WTC11 (cell line): Measurements from ENCODE around the gene PSMD6. TPM values are rescaled to one million over a fixed set of nuclear protein-coding genes. Genes with fewer than 3 reads are reported as not detected.

Experiments
- ATAC-seq: fragments of 200-7000 bp; cut with Tn5 transposase; 2 replicates; pipeline ENCODE4 v1.10.0; 2021; ENCODE audit warnings: mild to moderate bottlenecking, moderate library complexity
- CTCF ChIA-PET: fragments of 300-600 bp; sonication (Branson Sonifier 250); formaldehyde crosslinking; loops from one replicate; lab custom pipeline; 2021; ENCODE audit warnings: antibody characterized with exemption; lab: Charles Lee
- POLR2A ChIA-PET: fragments of 350-600 bp; sonication (Branson Sonifier 250); formaldehyde crosslinking; loops from one replicate; lab custom pipeline; 2021; ENCODE audit warnings: antibody characterized with exemption; lab: Charles Lee
- DNase-seq: peaks from one replicate; pipeline ENCODE4 v3.0.0; 2021; ENCODE audit warnings: low spot score
- H3K27ac Mint-ChIP-seq: 2 replicates; pipeline ENCODE4 v1.8.0; 2021; ENCODE audit warnings: mixed read lengths
- H3K27me3 Mint-ChIP-seq: 2 replicates; pipeline ENCODE4 v1.8.0; 2021; ENCODE audit warnings: low read depth, mild to moderate bottlenecking, moderate library complexity, mixed read lengths
- H3K36me3 Mint-ChIP-seq: 2 replicates; pipeline ENCODE4 v1.8.0; 2021; ENCODE audit warnings: mixed read lengths
- H3K4me1 Mint-ChIP-seq: 2 replicates; pipeline ENCODE4 v1.8.0; 2022; ENCODE audit warnings: mixed read lengths
- H3K4me3 Mint-ChIP-seq: 2 replicates; pipeline ENCODE4 v1.8.0; 2021; ENCODE audit warnings: mild to moderate bottlenecking, moderate library complexity, mixed read lengths
- H3K9me3 Mint-ChIP-seq: 2 replicates; pipeline ENCODE4 v1.8.0; 2021; ENCODE audit warnings: mixed read lengths
- AR ChIP-seq: fragments of 250-450 bp; sonication (Bioruptor Pico); IDR thresholded peaks from 2 replicates; pipeline ENCODE4 v1.9.0; 2021; ENCODE audit warnings: mild to moderate bottlenecking
- ATF3 ChIP-seq: sonication (generic); formaldehyde crosslinking; conservative IDR thresholded peaks from 2 replicates; pipeline ENCODE4 v1.8.1; 2022; ENCODE audit warnings: mild to moderate bottlenecking, missing genetic modification reagents
- ELF4 ChIP-seq: sonication (generic); formaldehyde crosslinking; IDR thresholded peaks from 2 replicates; pipeline ENCODE4 v1.8.1; 2022; ENCODE audit warnings: low read depth, mild to moderate bottlenecking, moderate library complexity, missing genetic modification reagents
- GABPB1 ChIP-seq: sonication (generic); formaldehyde crosslinking; IDR thresholded peaks from 2 replicates; pipeline ENCODE4 v1.8.1; 2023; ENCODE audit warnings: mild to moderate bottlenecking, missing genetic modification reagents
- HMGA2 ChIP-seq: fragments of 250-450 bp; sonication (Bioruptor Pico); IDR thresholded peaks from 2 replicates; pipeline ENCODE4 v1.4.0; 2021; ENCODE audit warnings: mild to moderate bottlenecking, moderate library complexity
- JAZF1 ChIP-seq: fragments of 250-450 bp; sonication (Bioruptor Pico); IDR thresholded peaks from 2 replicates; pipeline ENCODE4 v1.9.0; 2021; ENCODE audit warnings: moderate library complexity, mild to moderate bottlenecking, inconsistent platforms
- JUN ChIP-seq: sonication (generic); formaldehyde crosslinking; IDR thresholded peaks from 2 replicates; pipeline ENCODE4 v1.8.0; 2023; ENCODE audit warnings: mild to moderate bottlenecking, missing genetic modification reagents
- MYBL2 ChIP-seq: sonication (generic); formaldehyde crosslinking; IDR thresholded peaks from 2 replicates; pipeline ENCODE4 v1.8.1; 2023; ENCODE audit warnings: mild to moderate bottlenecking, moderate library complexity, missing genetic modification reagents
- NFATC4 ChIP-seq: fragments of 250-450 bp; sonication (Bioruptor Pico); IDR thresholded peaks from 2 replicates; pipeline ENCODE4 v1.9.0; 2021; ENCODE audit warnings: mild to moderate bottlenecking
- SOX15 ChIP-seq: fragments of 250-450 bp; sonication (Bioruptor Pico); IDR thresholded peaks from 2 replicates; pipeline ENCODE4 v1.9.0; 2021; ENCODE audit warnings: mild to moderate bottlenecking
- USF2 ChIP-seq: sonication (generic); formaldehyde crosslinking; IDR thresholded peaks from 2 replicates; pipeline ENCODE4 v1.8.1; 2023; ENCODE audit warnings: mild to moderate bottlenecking, missing genetic modification reagents, moderate library complexity
- ZBTB21 ChIP-seq: sonication (generic); formaldehyde crosslinking; IDR thresholded peaks from 2 replicates; pipeline ENCODE4 v1.8.1; 2023; ENCODE audit warnings: mild to moderate bottlenecking, missing genetic modification reagents, borderline replicate concordance
- ZNF219 ChIP-seq: sonication (generic); formaldehyde crosslinking; IDR thresholded peaks from 2 replicates; pipeline ENCODE4 v1.8.0; 2023; ENCODE audit warnings: missing genetic modification reagents, mild to moderate bottlenecking, borderline replicate concordance
- ZNF263 ChIP-seq: sonication (generic); formaldehyde crosslinking; IDR thresholded peaks from 2 replicates; pipeline ENCODE4 v1.8.1; 2022; ENCODE audit warnings: low read depth, mild to moderate bottlenecking, moderate library complexity, missing genetic modification reagents
- ZNF396 ChIP-seq: fragments of 250-450 bp; sonication (Bioruptor Pico); IDR thresholded peaks from 2 replicates; pipeline ENCODE4 v1.8.0; 2021; ENCODE audit warnings: mild to moderate bottlenecking, moderate library complexity, borderline replicate concordance
- ZNF532 ChIP-seq: fragments of 250-450 bp; sonication (Bioruptor Pico); IDR thresholded peaks from 2 replicates; pipeline ENCODE4 v1.9.0; 2021; ENCODE audit warnings: mild to moderate bottlenecking, borderline replicate concordance
- total RNA-seq: library from RNA; stranded (reverse); gene quantifications from 3 replicates; pipeline ENCODE4 v1.2.3, GENCODE V29; 2021
- TF ChIP-seq, protein P1 (sequence below): sonication (generic); formaldehyde crosslinking; IDR thresholded peaks from 2 replicates; pipeline ENCODE4 v1.8.1; 2023; ENCODE audit warnings: mild to moderate bottlenecking, missing genetic modification reagents
- TF ChIP-seq, protein P2 (sequence below): fragments of 250-450 bp; sonication (Bioruptor Pico); IDR thresholded peaks from 2 replicates; pipeline ENCODE4 v1.8.0; 2021; ENCODE audit warnings: mild to moderate bottlenecking
- TF ChIP-seq, protein P3 (sequence below): fragments of 250-450 bp; sonication (Bioruptor Pico); IDR thresholded peaks from 2 replicates; pipeline ENCODE4 v2.1.2; 2022; ENCODE audit warnings: mild to moderate bottlenecking, moderate library complexity
- TF ChIP-seq, protein P4 (sequence below): sonication (generic); formaldehyde crosslinking; IDR thresholded peaks from 2 replicates; pipeline ENCODE4 v1.8.1; 2022; ENCODE audit warnings: missing genetic modification reagents, borderline replicate concordance

PSMD6 gene
- total RNA-seq, 1 experiment from 2014 or later = 105 TPM

GRCh38 chr3:64070704-64071103, 47.4 kb upstream of the PSMD6 start:
- no peak for ATAC-seq

More at GRCh38 chr3:64070704-64071103, 47.4 kb upstream of the PSMD6 start:
- Mint-ChIP-seq H3K4me1 (no peaks in the 10 kb centered on the region), H3K36me3 (no peaks in the 10 kb centered on the region), H3K27me3 (peaks cover 2% of the 10 kb centered on the region; the same call in 1 of the 2 replicates), H3K4me3 (no peak overlapping the region), H3K27ac (no peak overlapping the region), H3K9me3 (no peaks in the 10 kb centered on the region)
- TF ChIP-seq ZNF532 (CRISPR knock-in tag) (no peak), ZNF396 (CRISPR knock-in tag) (no peak), NFATC4 (no peak), JUN (CRISPR knock-in tag) (no peak), JAZF1 (CRISPR knock-in tag) (no peak), HMGA2 (no peak), AR (CRISPR knock-in tag) (no peak), ZBTB21 (no peak), ELF4 (CRISPR knock-in tag) (no peak), SOX15 (CRISPR knock-in tag) (no peak), MYBL2 (CRISPR knock-in tag) (no peak), ZNF263 (CRISPR knock-in tag) (no peak), ZNF219 (CRISPR knock-in tag) (no peak), USF2 (no peak), GABPB1 (no peak), ATF3 (CRISPR knock-in tag) (no peak)
- TF ChIP-seq, protein P1, sequence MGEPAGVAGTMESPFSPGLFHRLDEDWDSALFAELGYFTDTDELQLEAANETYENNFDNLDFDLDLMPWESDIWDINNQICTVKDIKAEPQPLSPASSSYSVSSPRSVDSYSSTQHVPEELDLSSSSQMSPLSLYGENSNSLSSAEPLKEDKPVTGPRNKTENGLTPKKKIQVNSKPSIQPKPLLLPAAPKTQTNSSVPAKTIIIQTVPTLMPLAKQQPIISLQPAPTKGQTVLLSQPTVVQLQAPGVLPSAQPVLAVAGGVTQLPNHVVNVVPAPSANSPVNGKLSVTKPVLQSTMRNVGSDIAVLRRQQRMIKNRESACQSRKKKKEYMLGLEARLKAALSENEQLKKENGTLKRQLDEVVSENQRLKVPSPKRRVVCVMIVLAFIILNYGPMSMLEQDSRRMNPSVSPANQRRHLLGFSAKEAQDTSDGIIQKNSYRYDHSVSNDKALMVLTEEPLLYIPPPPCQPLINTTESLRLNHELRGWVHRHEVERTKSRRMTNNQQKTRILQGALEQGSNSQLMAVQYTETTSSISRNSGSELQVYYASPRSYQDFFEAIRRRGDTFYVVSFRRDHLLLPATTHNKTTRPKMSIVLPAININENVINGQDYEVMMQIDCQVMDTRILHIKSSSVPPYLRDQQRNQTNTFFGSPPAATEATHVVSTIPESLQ = no peak
- TF ChIP-seq, protein P2, sequence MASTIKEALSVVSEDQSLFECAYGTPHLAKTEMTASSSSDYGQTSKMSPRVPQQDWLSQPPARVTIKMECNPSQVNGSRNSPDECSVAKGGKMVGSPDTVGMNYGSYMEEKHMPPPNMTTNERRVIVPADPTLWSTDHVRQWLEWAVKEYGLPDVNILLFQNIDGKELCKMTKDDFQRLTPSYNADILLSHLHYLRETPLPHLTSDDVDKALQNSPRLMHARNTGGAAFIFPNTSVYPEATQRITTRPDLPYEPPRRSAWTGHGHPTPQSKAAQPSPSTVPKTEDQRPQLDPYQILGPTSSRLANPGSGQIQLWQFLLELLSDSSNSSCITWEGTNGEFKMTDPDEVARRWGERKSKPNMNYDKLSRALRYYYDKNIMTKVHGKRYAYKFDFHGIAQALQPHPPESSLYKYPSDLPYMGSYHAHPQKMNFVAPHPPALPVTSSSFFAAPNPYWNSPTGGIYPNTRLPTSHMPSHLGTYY (CRISPR knock-in tag) = no peak
- TF ChIP-seq, protein P3, sequence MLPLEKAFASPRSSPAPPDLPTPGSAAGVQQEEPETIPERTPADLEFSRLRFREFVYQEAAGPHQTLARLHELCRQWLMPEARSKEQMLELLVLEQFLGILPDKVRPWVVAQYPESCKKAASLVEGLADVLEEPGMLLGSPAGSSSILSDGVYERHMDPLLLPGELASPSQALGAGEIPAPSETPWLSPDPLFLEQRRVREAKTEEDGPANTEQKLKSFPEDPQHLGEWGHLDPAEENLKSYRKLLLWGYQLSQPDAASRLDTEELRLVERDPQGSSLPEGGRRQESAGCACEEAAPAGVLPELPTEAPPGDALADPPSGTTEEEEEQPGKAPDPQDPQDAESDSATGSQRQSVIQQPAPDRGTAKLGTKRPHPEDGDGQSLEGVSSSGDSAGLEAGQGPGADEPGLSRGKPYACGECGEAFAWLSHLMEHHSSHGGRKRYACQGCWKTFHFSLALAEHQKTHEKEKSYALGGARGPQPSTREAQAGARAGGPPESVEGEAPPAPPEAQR (CRISPR knock-in tag) = no peak
- TF ChIP-seq, protein P4, sequence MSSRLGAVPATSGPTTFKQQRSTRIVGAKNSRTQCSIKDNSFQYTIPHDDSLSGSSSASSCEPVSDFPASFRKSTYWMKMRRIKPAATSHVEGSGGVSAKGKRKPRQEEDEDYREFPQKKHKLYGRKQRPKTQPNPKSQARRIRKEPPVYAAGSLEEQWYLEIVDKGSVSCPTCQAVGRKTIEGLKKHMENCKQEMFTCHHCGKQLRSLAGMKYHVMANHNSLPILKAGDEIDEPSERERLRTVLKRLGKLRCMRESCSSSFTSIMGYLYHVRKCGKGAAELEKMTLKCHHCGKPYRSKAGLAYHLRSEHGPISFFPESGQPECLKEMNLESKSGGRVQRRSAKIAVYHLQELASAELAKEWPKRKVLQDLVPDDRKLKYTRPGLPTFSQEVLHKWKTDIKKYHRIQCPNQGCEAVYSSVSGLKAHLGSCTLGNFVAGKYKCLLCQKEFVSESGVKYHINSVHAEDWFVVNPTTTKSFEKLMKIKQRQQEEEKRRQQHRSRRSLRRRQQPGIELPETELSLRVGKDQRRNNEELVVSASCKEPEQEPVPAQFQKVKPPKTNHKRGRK = no peak
- ChIA-PET CTCF (no interaction called here), POLR2A (no interaction called here)
- DNase-seq = no peak
